ENCODE data around the gene C1orf122. TPM values are rescaled to one million over a fixed set of nuclear protein-coding genes. Genes with fewer than 3 reads are reported as not detected.

C1orf122 gene
- total RNA-seq, 2 donors from 2014 or later: 141 to 170 TPM

- WGBS: 90% methylated on average over 3 of the region's 3 CpGs
- no peak overlapping the region for H3K4me3 ChIP-seq
- TF ChIP-seq POLR2A (IDR thresholded peaks at IDR 0.05) (no peak), POLR2AphosphoS5 (IDR thresholded peaks at IDR 0.05) (no peak), CTCF (IDR thresholded peaks at IDR 0.05) (no peak)
- H3K36me3 ChIP-seq: no peaks in the 10 kb centered on the region
- no peak overlapping the region for H3K27ac ChIP-seq
- DNase-seq (ENCODE audit: low spot score): no peak
- H3K27me3 ChIP-seq (replicated peaks; ENCODE audit: insufficient read depth): no peaks in the 10 kb centered on the region
- H3K4me1 ChIP-seq (replicated peaks): no peaks in the 10 kb centered on the region
- H3K9me3 ChIP-seq: no peaks in the 10 kb centered on the region
- intact Hi-C loops (cut with DNase I): no loop called here
These were observed 34.1 kb downstream of the C1orf122 start for GRCh38 chr1:37841652-37842051.

GRCh38 chr1:37844536-37844935 lies 36.9 kb downstream of the C1orf122 start:
- intact Hi-C loops (cut with DNase I): no loop called here
- H3K27me3 ChIP-seq (replicated peaks; ENCODE audit: insufficient read depth): no peaks in the 10 kb centered on the region
- H3K36me3 ChIP-seq: no peaks in the 10 kb centered on the region
- TF ChIP-seq POLR2A (IDR thresholded peaks at IDR 0.05): no peak
- TF ChIP-seq CTCF (IDR thresholded peaks at IDR 0.05): no peak
- DNase-seq (ENCODE audit: low spot score): no peak
- H3K4me1 ChIP-seq (replicated peaks): no peaks in the 10 kb centered on the region
- H3K9me3 ChIP-seq: no peaks in the 10 kb centered on the region
- H3K4me3 ChIP-seq: no peak overlapping the region
- no peak overlapping the region for H3K27ac ChIP-seq

- H3K4me1 ChIP-seq (replicated peaks): no peaks in the 10 kb centered on the region
- H3K27ac ChIP-seq: no peak overlapping the region
These were observed 37.6 kb downstream of the C1orf122 start for GRCh38 chr1:37845049-37845646.

GRCh38 chr1:37845786-37846185 lies 38.2 kb downstream of the C1orf122 start:
- Histone ChIP-seq H3K4me3 (no peak overlapping the region), H3K27me3 (replicated peaks; ENCODE audit: insufficient read depth) (no peaks in the 10 kb centered on the region), H3K27ac (no peak overlapping the region), H3K9me3 (no peaks in the 10 kb centered on the region), H3K36me3 (no peaks in the 10 kb centered on the region), H3K4me1 (replicated peaks) (no peaks in the 10 kb centered on the region)
- WGBS: 75% methylated on average over 3 of the region's 3 CpGs
- intact Hi-C loops (cut with DNase I): no loop called here
- no peak for DNase-seq (ENCODE audit: low spot score)
- TF ChIP-seq POLR2AphosphoS5 (IDR thresholded peaks at IDR 0.05): no peak
- TF ChIP-seq POLR2A (IDR thresholded peaks at IDR 0.05): no peak
- TF ChIP-seq CTCF (IDR thresholded peaks at IDR 0.05): no peak

More at GRCh38 chr1:37845049-37845646, 37.6 kb downstream of the C1orf122 start:
- Histone ChIP-seq H3K9me3 (no peaks in the 10 kb centered on the region), H3K27me3 (replicated peaks; ENCODE audit: insufficient read depth) (no peaks in the 10 kb centered on the region), H3K36me3 (no peaks in the 10 kb centered on the region), H3K4me3 (no peak overlapping the region)
- WGBS: 80% methylated on average over 5 of the region's 5 CpGs
- intact Hi-C loops (cut with DNase I): no loop called here
- DNase-seq (ENCODE audit: low spot score): no peak
- TF ChIP-seq CTCF (IDR thresholded peaks at IDR 0.05) (no peak), POLR2AphosphoS5 (IDR thresholded peaks at IDR 0.05) (no peak), POLR2A (IDR thresholded peaks at IDR 0.05) (no peak)

- 83% methylated on average over 4 of the region's 4 CpGs for WGBS
- Histone ChIP-seq H3K4me1 (replicated peaks) (no peaks in the 10 kb centered on the region), H3K4me3 (no peak overlapping the region), H3K9me3 (no peaks in the 10 kb centered on the region), H3K27ac (no peak overlapping the region), H3K27me3 (replicated peaks; ENCODE audit: insufficient read depth) (no peaks in the 10 kb centered on the region), H3K36me3 (no peaks in the 10 kb centered on the region)
- intact Hi-C loops (cut with DNase I): no loop called here
- no peak for TF ChIP-seq CTCF (IDR thresholded peaks at IDR 0.05)
- no peak for DNase-seq (ENCODE audit: low spot score)
These were observed 39.2 kb downstream of the C1orf122 start for GRCh38 chr1:37846647-37847339.
